Breast epithelium (tissue), 3 donors: ENCODE data around the gene PRAMEF8.
"Not testable (repeated sequence)": the region's sequence is repeated elsewhere in the genome, so short reads cannot be mapped to it uniquely, and the experiment has no call there.

Experiments
- POLR2A ChIP-seq: fragments of 450-650 bp; IDR thresholded peaks from one replicate; pipeline ENCODE4 v1.6.1; 2016; ENCODE audit warnings: antibody characterized with exemption, mild to moderate bottlenecking, moderate library complexity
- TF ChIP-seq, protein P1 (sequence below), 3 donors: fragments of 450-650 bp; IDR thresholded peaks; one replicate each; pipeline ENCODE4 v1.5.1; 2016 to 2017; ENCODE audit warnings: antibody characterized with exemption in 3 of 3, mild to moderate bottlenecking in 3 of 3, moderate library complexity in 3 of 3

DNA sequence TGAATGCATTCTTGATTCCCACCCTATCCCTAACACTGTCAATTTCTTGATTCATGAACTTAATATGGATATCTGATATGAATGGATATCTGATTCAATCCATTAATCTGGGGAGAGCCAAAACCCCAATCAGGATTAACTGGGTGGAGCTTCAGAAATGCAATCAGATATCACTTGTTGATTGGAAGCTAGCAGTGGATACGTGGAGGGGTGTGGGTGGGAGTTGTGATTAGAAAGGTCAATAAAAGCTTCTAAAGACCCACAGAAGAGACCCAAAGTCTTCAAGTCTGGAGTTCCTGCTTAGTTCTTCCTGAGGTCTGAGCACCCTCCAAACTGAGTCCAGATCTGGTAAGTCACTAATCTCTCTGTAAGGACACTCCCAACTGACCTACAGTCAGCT lies 18.3 kb upstream of the PRAMEF8 start, which contains the start of gene PRAMEF33:
- TF ChIP-seq POLR2A = not testable (repeated sequence)
- TF ChIP-seq, protein P1, sequence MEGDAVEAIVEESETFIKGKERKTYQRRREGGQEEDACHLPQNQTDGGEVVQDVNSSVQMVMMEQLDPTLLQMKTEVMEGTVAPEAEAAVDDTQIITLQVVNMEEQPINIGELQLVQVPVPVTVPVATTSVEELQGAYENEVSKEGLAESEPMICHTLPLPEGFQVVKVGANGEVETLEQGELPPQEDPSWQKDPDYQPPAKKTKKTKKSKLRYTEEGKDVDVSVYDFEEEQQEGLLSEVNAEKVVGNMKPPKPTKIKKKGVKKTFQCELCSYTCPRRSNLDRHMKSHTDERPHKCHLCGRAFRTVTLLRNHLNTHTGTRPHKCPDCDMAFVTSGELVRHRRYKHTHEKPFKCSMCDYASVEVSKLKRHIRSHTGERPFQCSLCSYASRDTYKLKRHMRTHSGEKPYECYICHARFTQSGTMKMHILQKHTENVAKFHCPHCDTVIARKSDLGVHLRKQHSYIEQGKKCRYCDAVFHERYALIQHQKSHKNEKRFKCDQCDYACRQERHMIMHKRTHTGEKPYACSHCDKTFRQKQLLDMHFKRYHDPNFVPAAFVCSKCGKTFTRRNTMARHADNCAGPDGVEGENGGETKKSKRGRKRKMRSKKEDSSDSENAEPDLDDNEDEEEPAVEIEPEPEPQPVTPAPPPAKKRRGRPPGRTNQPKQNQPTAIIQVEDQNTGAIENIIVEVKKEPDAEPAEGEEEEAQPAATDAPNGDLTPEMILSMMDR (IDR thresholded peaks at IDR 0.05) = not testable (repeated sequence)
